HAP-1 (cell line): ENCODE data around the gene NCSTN.

Source experiments
- DNase-seq, 2 experiments: peaks; one replicate each; pipeline ENCODE4 v3.0.0-alpha.2; 2016 to 2020; ENCODE audit warnings: low spot score in 2 of 2
- H3K27me3 ChIP-seq: fragments of 250-450 bp; sonication (Bioruptor Pico); 2 replicates; pipeline ENCODE4 v1.5.1; 2020; ENCODE audit warnings: low read depth, mild to moderate bottlenecking, moderate library complexity
- H3K36me3 ChIP-seq: fragments of 250-450 bp; sonication (Bioruptor Pico); replicated peaks from 2 replicates; pipeline ENCODE4 v1.5.1; 2020; ENCODE audit warnings: mild to moderate bottlenecking
- H3K4me1 ChIP-seq: fragments of 250-450 bp; sonication (Bioruptor Pico); 2 replicates; pipeline ENCODE4 v1.5.1; 2020; ENCODE audit warnings: mild to moderate bottlenecking
- H3K4me3 ChIP-seq: fragments of 250-450 bp; sonication (Bioruptor Pico); 2 replicates; pipeline ENCODE4 v1.5.1; 2020; ENCODE audit warnings: mild to moderate bottlenecking, moderate library complexity
- H3K9me3 ChIP-seq: fragments of 250-450 bp; sonication (Bioruptor Pico); 2 replicates; pipeline ENCODE4 v1.5.1; 2020; ENCODE audit warnings: mild to moderate bottlenecking, moderate library complexity
- in situ Hi-C: fragments of 300-500 bp; cut with MboI; formaldehyde crosslinking; loops from 3 replicates; pipeline ENCODE4 v1.14.3; 2020; ENCODE audit warnings: low sequenced_read_pairs, inconsistent platforms, mixed read lengths

NCSTN gene

DNA sequence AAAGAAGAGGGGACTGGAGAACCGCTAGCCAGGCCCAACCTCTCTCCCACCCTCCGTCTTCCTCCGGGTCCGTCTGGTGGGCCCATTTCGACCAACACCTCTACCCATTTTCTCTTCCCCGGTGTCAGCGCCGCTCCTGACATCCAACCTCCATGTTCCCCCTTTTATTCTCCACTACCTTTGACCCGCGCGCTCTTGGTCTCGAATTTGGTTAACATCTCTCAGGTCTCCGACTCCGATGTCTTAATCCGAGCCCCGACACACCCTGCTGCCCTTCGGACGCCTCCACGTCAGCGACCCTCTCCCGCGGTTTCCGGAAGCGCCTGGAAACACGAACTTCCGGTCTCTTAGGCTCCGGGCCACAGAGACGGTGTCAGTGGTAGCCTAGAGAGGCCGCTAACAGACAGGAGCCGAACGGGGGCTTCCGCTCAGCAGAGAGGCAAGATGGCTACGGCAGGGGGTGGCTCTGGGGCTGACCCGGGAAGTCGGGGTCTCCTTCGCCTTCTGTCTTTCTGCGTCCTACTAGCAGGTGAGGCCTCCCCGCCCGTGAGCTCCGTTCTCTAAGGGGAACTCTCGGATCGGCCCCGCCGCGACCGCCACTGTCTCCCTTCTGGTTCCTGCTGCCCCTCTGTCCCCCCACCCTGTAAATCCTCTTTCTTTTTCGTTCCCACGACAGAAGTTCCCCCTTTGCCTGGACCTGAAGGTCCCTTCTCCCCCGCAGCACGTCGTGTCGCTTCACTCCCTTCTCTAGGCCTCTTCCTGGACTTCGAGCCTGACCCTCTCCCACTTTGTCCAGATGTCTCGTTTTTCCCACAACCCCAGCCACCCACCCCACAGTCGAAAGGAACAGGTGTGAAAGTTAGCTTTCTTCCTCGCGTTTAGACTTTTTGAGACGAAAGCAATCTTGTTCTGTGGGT, at the start of gene NCSTN, which contains the start of gene COPA:
TSS of gene NCSTN (plus strand) at position 431 of the 917 bp plus-strand sequence. CDS start at position 445, 14 bp downstream.
TSS of gene COPA (minus strand) at position 298 of the 917 bp plus-strand sequence. CDS start at position 218, 80 bp downstream.
- Histone ChIP-seq H3K9me3 (no peaks in the 10 kb centered on the region), H3K36me3 (peaks cover 33% of the 10 kb centered on the region), H3K4me1 (peaks cover 10% of the 10 kb centered on the region; the same call in 1 of the 2 replicates), H3K4me3 (peak within 1 kb of the TSS; percentile 91), H3K27me3 (no peaks in the 10 kb centered on the region)
- in situ Hi-C loops = no loop called here
- DNase-seq = peak; percentile 93 to 95

DNA sequence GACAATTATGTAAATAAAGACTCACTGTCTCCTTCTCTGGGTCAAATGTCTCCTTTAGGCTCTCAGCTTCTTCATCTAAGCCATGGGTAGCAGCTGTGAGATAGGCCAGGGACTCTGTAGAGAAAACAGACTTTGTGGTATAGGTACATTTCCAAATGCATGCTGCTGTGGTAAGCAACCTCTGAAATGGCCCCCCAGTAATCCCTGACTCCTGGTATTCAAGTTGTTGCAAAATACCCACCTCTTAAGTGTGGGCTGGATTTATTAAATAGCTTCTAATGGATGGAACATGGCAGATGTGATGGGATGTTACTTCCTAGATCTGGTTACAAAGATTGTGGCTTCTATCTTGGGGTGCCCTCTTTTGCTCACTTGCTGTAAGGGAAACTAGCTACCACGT, 47.1 kb upstream of the NCSTN start:
- DNase-seq = no peak
- no peak overlapping the region for H3K4me3 ChIP-seq

DNA sequence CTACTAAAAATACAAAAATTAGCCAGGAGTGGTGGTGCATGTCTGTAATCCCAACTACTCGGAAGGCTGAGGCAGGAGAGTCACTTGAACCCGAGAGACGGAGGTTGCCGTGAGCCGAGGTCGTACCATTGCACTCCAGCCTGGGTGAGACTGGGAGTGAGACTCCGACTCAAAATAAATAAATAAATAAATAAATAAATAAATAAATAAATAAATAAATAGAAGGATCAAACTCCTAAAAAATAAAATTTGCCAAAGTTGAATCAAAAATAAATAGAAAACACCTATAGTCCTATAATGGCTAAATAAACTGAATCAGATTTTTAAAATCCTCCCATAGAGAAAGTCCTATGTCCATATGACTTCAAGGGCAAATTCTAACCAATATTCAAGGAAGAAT, 43.0 kb upstream of the NCSTN start:
- peaks cover 81% of the 10 kb centered on the region for H3K36me3 ChIP-seq
- in situ Hi-C loops = no loop called here
- no peak overlapping the region for H3K4me3 ChIP-seq
- no peaks in the 10 kb centered on the region for H3K27me3 ChIP-seq
- no peaks in the 10 kb centered on the region for H3K4me1 ChIP-seq
- H3K9me3 ChIP-seq = no peaks in the 10 kb centered on the region
- DNase-seq = no peak

More for the DNA sequence above, 47.1 kb upstream of the NCSTN start:
- Histone ChIP-seq H3K4me1 (no peaks in the 10 kb centered on the region), H3K27me3 (no peaks in the 10 kb centered on the region), H3K36me3 (peaks cover 92% of the 10 kb centered on the region), H3K9me3 (no peaks in the 10 kb centered on the region)
- in situ Hi-C loops = no loop called here

DNA sequence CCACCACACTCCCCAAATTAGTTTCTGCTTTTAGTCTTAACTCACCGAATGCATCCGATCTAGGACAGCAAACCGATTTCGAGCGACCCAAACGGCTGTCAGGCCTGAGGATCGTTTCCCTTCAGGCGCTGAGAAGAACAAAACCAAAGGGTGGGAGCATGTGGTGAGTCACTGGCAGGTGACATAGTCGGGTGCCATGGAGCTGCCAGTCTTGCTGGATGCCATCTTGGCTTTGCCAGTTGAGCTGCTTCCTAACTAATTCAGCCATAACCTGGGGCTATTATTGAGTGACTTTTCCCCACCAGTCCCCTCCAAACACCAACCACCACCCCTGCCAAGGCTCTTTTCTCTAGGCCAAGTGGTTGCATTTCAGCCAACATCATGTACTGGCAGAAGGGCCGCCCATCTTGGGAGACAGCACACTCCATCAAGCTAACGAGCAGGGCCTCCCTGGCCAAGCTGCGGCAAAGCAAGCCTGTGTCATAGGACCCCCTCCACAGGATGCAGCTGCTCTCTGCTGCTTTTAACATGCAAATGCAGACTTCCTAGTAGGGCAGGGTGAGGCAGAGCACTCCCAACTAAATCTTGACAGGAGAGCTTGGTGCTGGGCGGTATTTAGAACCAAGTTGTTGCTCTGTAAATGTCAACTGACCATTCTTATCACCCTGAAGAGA, 35.9 kb upstream of the NCSTN start:
- in situ Hi-C loops = no loop called here
- H3K4me1 ChIP-seq = no peaks in the 10 kb centered on the region
- peaks cover 92% of the 10 kb centered on the region for H3K36me3 ChIP-seq
- no peaks in the 10 kb centered on the region for H3K27me3 ChIP-seq
- no peak for DNase-seq
- no peak overlapping the region for H3K4me3 ChIP-seq
- no peaks in the 10 kb centered on the region for H3K9me3 ChIP-seq

DNA sequence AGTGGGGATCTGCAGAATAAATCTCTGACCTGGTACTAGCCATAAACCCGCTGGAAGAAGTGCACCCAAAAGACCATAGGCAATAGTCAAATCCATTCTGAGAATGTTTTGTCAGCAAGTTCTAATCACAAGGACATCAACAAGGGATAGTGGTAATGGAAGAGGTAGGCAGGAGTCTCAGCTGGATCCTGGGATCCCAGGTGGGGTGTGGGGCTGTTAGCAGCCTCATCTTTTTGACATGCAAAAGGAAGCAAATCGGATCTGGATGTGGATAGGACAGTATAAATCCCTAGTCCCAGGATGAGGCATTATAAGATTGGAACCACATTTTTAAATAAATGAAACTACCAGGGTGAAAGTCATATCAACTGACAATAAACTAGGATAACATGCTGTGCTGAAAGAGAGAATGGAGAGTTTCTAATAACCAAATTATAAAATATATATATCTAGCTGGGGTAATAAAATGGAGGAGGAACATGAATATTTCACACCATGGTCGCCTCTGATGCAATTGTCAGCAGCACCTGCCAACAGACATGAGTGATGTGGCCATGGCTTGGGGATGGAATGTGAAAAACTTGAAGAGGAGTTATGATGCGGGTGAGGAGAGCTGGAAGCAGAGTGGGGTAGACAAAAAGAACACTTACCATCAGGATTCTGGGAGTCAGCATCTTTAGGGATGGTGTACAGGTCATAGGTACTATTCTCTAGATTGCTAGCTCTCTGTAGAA, 34.6 kb upstream of the NCSTN start:
- DNase-seq = no peak
- Histone ChIP-seq H3K4me3 (no peak overlapping the region), H3K4me1 (no peaks in the 10 kb centered on the region), H3K9me3 (no peaks in the 10 kb centered on the region), H3K36me3 (peaks cover 97% of the 10 kb centered on the region), H3K27me3 (no peaks in the 10 kb centered on the region)
- in situ Hi-C loops = no loop called here

DNA sequence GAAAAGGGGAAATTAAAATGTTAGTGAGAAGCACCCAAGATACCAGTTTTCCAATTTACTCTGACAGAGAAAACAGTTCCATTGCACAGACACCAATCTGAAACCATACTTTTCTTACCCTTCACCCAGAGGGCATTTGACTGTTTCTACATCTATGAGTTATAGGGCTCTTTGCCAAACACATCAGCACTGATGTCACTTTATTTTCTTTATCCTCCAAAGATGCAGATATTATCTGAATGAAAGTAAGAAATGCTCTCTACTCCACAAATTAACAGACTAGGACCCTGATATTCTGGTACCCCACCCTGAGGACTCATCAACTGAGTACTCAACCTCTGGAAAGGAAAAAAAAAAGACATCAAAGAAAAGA, 34.0 kb upstream of the NCSTN start:
- no peak for DNase-seq
- no peaks in the 10 kb centered on the region for H3K4me1 ChIP-seq
- peaks cover 97% of the 10 kb centered on the region for H3K36me3 ChIP-seq
- H3K4me3 ChIP-seq = no peak overlapping the region
- in situ Hi-C loops = no loop called here
- no peaks in the 10 kb centered on the region for H3K9me3 ChIP-seq
- no peaks in the 10 kb centered on the region for H3K27me3 ChIP-seq

DNA sequence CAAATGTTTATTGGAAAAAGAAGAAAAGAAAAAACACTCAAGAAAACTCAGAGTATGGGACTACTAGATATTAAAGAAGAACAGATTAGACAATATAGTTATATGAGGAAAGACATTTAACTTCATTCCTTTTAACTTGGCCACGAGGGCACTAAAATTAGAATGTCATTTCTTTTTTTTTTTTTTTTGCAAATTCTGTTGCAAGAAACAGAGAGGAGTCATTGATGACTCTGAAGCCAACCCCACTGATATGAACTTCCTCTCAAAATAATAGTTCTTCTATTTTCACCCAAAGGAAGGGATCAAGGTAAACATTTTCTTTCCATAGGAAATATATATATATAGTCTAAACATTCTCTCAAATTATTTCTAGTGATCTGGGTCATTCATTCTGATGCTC, 33.6 kb upstream of the NCSTN start:
- no peak for DNase-seq
- H3K4me3 ChIP-seq = no peak overlapping the region
- no peaks in the 10 kb centered on the region for H3K27me3 ChIP-seq
- no peaks in the 10 kb centered on the region for H3K4me1 ChIP-seq
- peaks cover 97% of the 10 kb centered on the region for H3K36me3 ChIP-seq
- H3K9me3 ChIP-seq = no peaks in the 10 kb centered on the region
- in situ Hi-C loops = no loop called here

DNA sequence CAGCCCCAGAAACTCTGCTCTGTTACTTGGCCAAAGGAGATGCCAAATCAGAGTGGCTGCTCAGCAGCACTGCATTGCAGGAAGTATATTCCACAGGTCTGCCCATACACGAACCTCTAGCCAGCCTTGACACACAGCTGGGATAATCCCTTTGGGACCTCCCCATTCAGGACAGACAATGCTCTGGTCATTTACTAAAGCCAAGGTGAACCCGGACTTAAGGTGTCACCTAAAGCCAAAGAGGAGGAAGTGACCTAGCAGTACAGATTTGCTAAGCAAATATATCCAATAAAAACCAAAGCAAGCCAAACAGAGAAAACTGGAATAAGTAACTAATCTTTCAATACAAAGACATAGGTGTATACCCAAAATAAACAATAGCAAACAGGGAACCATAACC, 27.8 kb upstream of the NCSTN start:
- DNase-seq = no peak
- H3K4me1 ChIP-seq = no peaks in the 10 kb centered on the region
- no peak overlapping the region for H3K4me3 ChIP-seq
- no peaks in the 10 kb centered on the region for H3K9me3 ChIP-seq
- no peaks in the 10 kb centered on the region for H3K27me3 ChIP-seq
- H3K36me3 ChIP-seq = peaks cover 85% of the 10 kb centered on the region
- in situ Hi-C loops = no loop called here

DNA sequence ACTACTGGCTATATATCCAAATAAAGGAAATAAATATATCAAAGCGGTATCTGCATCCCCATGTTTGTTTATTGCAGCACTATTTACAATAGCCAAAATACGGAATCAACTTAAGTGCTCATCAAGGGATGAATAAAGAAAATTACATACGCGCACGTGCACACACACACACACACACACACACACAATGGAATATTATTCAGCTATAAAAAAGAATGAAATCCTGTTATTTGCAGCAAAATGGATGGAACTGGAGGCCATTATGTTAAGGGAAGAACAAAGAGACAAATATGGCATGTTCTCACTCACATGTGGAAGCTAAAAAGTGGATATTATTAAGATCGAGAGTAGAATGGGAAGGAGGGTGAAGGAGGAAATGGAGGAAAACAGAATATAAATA, 20.4 kb upstream of the NCSTN start:
- Histone ChIP-seq H3K4me1 (no peaks in the 10 kb centered on the region), H3K27me3 (no peaks in the 10 kb centered on the region), H3K36me3 (peaks cover 65% of the 10 kb centered on the region), H3K9me3 (no peaks in the 10 kb centered on the region), H3K4me3 (no peak overlapping the region)
- in situ Hi-C loops = no loop called here
- DNase-seq = no peak

DNA sequence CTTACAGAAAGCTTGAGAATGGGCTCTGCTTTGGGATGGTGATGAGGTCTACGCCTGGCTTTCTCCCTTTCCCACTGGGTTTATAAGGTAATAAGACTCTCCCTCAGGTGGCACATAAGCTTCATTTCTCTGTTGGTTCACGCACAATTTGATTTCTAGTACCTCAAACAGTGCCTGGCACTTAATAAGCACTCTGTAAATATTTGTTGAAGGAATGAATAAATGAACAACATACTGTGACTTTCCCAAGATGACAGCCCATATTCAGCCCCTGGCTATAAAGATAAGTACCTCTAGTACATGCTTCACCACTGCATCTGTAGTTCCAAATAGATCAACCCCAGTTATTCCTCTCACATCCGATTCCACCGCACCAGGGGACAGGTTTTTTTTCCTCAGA, 17.9 kb upstream of the NCSTN start:
- Histone ChIP-seq H3K27me3 (no peaks in the 10 kb centered on the region), H3K4me1 (no peaks in the 10 kb centered on the region), H3K9me3 (no peaks in the 10 kb centered on the region), H3K36me3 (peaks cover 79% of the 10 kb centered on the region), H3K4me3 (no peak overlapping the region)
- DNase-seq = no peak
- in situ Hi-C loops = no loop called here

DNA sequence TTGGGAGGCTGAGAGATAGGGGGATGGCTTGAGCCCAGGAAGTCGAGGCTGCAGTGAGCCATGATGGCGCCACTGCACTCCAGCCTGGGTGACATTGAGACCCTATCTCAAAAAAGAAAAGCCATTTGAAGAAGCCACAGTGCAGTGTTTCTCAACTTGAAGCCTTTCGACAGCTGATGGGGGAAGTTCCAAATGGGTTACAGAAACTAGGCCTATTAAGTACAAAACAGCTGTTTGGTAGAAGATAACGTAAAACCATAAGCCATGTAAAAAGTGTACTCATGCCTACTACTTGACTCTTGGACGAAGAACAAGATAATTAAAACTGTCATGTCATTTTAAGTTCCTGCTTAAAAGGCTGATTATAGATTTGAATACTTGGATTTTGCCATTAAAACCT, 16.8 kb upstream of the NCSTN start:
- peaks cover 89% of the 10 kb centered on the region for H3K36me3 ChIP-seq
- in situ Hi-C loops = no loop called here
- DNase-seq = no peak

DNA sequence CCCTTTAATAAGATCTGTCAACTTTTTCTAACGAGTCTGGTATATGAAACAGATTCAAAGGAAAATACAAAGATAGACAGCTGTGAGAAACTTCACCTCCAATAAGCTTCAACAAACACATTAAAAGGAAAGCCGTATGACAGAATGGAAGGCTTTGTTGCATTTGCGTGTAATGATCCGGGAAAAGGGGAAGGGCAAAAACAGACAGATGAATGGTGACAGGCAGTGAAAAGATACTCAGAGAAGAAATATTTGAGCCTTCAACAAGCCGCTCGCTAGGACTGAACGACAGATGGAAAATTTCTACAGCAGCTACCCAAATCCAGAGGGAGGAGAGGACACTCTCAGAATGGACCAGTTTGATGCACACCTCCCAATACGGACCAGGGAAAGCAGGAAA, 15.0 kb upstream of the NCSTN start:
- Histone ChIP-seq H3K4me1 (no peaks in the 10 kb centered on the region), H3K9me3 (no peaks in the 10 kb centered on the region), H3K36me3 (peaks cover 88% of the 10 kb centered on the region), H3K4me3 (no peak overlapping the region), H3K27me3 (no peaks in the 10 kb centered on the region)
- in situ Hi-C loops = no loop called here
- no peak for DNase-seq

More for the DNA sequence above, 16.8 kb upstream of the NCSTN start:
- no peaks in the 10 kb centered on the region for H3K9me3 ChIP-seq
- H3K27me3 ChIP-seq = no peaks in the 10 kb centered on the region
- H3K4me1 ChIP-seq = no peaks in the 10 kb centered on the region
- H3K4me3 ChIP-seq = no peak overlapping the region

DNA sequence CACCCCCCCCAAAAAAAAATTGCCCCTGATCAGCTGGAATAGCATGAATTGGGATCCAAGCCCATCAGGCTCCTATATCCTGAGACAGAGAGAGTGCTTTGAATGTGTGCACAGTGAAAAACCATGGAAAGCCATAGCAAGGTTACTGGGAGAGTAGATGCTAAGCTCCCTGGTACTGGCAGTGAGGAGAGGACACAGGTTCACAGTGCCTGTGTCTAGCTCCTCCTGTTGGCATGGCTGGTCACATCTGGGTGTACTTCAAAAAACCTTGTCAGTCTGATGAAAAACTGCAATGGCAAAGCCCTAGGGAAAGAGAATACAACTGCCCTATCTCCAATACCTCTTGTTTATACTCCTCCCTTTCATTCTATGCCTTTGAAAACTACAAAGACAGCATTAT, 13.1 kb upstream of the NCSTN start:
- in situ Hi-C loops = no loop called here
- Histone ChIP-seq H3K27me3 (no peaks in the 10 kb centered on the region), H3K4me1 (no peaks in the 10 kb centered on the region), H3K36me3 (peaks cover 92% of the 10 kb centered on the region), H3K4me3 (no peak overlapping the region), H3K9me3 (no peaks in the 10 kb centered on the region)
- no peak for DNase-seq

DNA sequence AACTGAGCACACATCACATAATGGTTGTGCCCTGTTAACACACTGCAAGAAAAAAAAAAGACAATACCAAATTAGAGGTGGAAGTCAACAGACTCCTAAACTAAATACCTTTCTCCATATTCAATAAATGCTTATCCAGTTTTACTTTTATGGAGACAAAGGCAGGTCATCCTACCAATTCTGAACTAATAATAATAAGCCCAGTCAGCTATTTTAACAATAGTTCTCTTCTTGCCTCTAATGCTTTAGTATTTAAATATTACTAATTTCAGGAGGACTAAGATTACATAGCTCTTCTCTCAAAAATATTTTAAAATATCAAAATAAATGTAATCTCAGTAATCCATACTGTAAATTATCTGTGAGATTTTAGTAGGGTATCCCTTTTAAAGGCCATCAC, 10.7 kb upstream of the NCSTN start:
- no peaks in the 10 kb centered on the region for H3K4me1 ChIP-seq
- no peak overlapping the region for H3K4me3 ChIP-seq
- H3K36me3 ChIP-seq = peaks cover 85% of the 10 kb centered on the region
- in situ Hi-C loops = no loop called here
- DNase-seq = no peak
- H3K27me3 ChIP-seq = no peaks in the 10 kb centered on the region
- no peaks in the 10 kb centered on the region for H3K9me3 ChIP-seq
